OCI-M2 (cell line): ENCODE results near the gene RWDD4.
A peak's percentile ranks its signal among the peaks of the same experiment; 100 is the strongest.

Source experiments
- DNase-seq: peaks from one replicate; lab custom pipeline; 2025; ENCODE audit not compliant: unreplicated experiment; lab: John Stamatoyannopoulos, UW

RWDD4 gene

GRCh38 chr4:183659029-183659871 is at the start of gene RWDD4, which contains the start of gene TRAPPC11:
Gene RWDD4, minus strand, starts transcription at chr4:183659185. Its CDS starts 233 bp downstream, at chr4:183658952.
Gene TRAPPC11, plus strand, starts transcription at chr4:183659293. Its CDS starts 4,575 bp downstream, at chr4:183663868.
- DNase-seq, result peak; percentile 54

GRCh38 chr4:183702492-183702891 is 43.5 kb upstream of the RWDD4 start:
- no peak for DNase-seq

GRCh38 chr4:183700407-183700806 is 41.4 kb upstream of the RWDD4 start:
- DNase-seq, result no peak

GRCh38 chr4:183698909-183699308 is 39.9 kb upstream of the RWDD4 start:
- no peak for DNase-seq

- DNase-seq, result no peak
Measured at GRCh38 chr4:183691897-183692296, 32.9 kb upstream of the RWDD4 start.

- no peak for DNase-seq
Measured at GRCh38 chr4:183691006-183691405, 32.0 kb upstream of the RWDD4 start.

- no peak for DNase-seq
Measured at GRCh38 chr4:183688216-183688615, 29.2 kb upstream of the RWDD4 start.

GRCh38 chr4:183686461-183686860 is 27.5 kb upstream of the RWDD4 start:
- DNase-seq, result no peak

GRCh38 chr4:183681119-183681518 is 22.1 kb upstream of the RWDD4 start:
- no peak for DNase-seq

- no peak for DNase-seq
Measured at GRCh38 chr4:183675625-183676024, 16.6 kb upstream of the RWDD4 start.

GRCh38 chr4:183674153-183674552 is 15.2 kb upstream of the RWDD4 start:
- no peak for DNase-seq

- no peak for DNase-seq
Measured at GRCh38 chr4:183670960-183671555, 12.1 kb upstream of the RWDD4 start.

- no peak for DNase-seq
Measured at GRCh38 chr4:183670251-183670650, 11.3 kb upstream of the RWDD4 start.

- DNase-seq, result no peak
Measured at GRCh38 chr4:183666088-183666487, 7.1 kb upstream of the RWDD4 start.

GRCh38 chr4:183659872-183660242 is 872 bp upstream of the RWDD4 start:
- no peak for DNase-seq

GRCh38 chr4:183658362-183659028 is 490 bp downstream of the RWDD4 start:
- DNase-seq, result no peak

GRCh38 chr4:183657564-183657963 is 1.4 kb downstream of the RWDD4 start:
- DNase-seq, result no peak

GRCh38 chr4:183645326-183645725 is 13.7 kb downstream of the RWDD4 start:
- no peak for DNase-seq

- no peak for DNase-seq
Measured at GRCh38 chr4:183639291-183639690, 19.7 kb downstream of the RWDD4 start.

GRCh38 chr4:183638436-183638835 is 20.5 kb downstream of the RWDD4 start:
- DNase-seq, result no peak

- no peak for DNase-seq
Measured at GRCh38 chr4:183637461-183637860, 21.5 kb downstream of the RWDD4 start.

- DNase-seq, result no peak
Measured at GRCh38 chr4:183636923-183637322, 22.1 kb downstream of the RWDD4 start.
